ENCODE results near the gene SESTD1. TPM values are rescaled to one million over a fixed set of nuclear protein-coding genes. Genes with fewer than 3 reads are reported as not detected.

SESTD1 gene
- total and polyA plus RNA-seq, 2 donors = 4.4 to 9.4 TPM

GRCh38 chr2:179191110-179191509, 73.5 kb downstream of the SESTD1 start:
- Histone ChIP-seq H3K4me3 (ENCODE audit: low read length in 2 of 2) (no peak overlapping the region), H3K36me3 (ENCODE audit: control insufficient read depth in 2 of 2, insufficient read depth in 2 of 2, low read length in 1 of 2) (no peaks in the 10 kb centered on the region), H3K9me3 (ENCODE audit: control insufficient read depth in 2 of 2, insufficient read depth in 1 of 2, low read length in 1 of 2) (peaks cover 0 to 4% of the 10 kb centered on the region in 2 donors), H3K27me3 (ENCODE audit: control insufficient read depth in 2 of 2, insufficient read depth in 1 of 2, low read length in 1 of 2) (no peaks in the 10 kb centered on the region), H3K27ac (ENCODE audit: low read depth in 1 of 2, low read length in 1 of 2) (no peak overlapping the region), H3K4me1 (ENCODE audit: control insufficient read depth in 2 of 2, insufficient read depth in 2 of 2, low read length in 2 of 2) (no peaks in the 10 kb centered on the region)
- WGBS = 96% methylated on average over 2 of the region's 2 CpGs
- no peak for DNase-seq (ENCODE audit: low read depth in 6 of 9, low spot score in 9 of 9)

- H3K27me3 ChIP-seq (ENCODE audit: control insufficient read depth in 2 of 2, insufficient read depth in 1 of 2, low read length in 1 of 2) = no peaks in the 10 kb centered on the region
- H3K4me3 ChIP-seq (ENCODE audit: low read length in 2 of 2) = no peak overlapping the region
- no peak overlapping the region for H3K27ac ChIP-seq (ENCODE audit: low read depth in 1 of 2, low read length in 1 of 2)
- WGBS = 95% methylated on average over 1 of the region's 1 CpG
- no peaks in the 10 kb centered on the region for H3K4me1 ChIP-seq (ENCODE audit: control insufficient read depth in 2 of 2, insufficient read depth in 2 of 2, low read length in 2 of 2)
- peaks cover 0 to under 1% of the 10 kb centered on the region in 2 donors for H3K36me3 ChIP-seq (ENCODE audit: control insufficient read depth in 2 of 2, insufficient read depth in 2 of 2, low read length in 1 of 2)
- no peaks in the 10 kb centered on the region for H3K9me3 ChIP-seq (ENCODE audit: control insufficient read depth in 2 of 2, insufficient read depth in 1 of 2, low read length in 1 of 2)
- DNase-seq (ENCODE audit: low read depth in 6 of 9, low spot score in 9 of 9) = no peak
Observed at GRCh38 chr2:179186126-179186525, 78.5 kb downstream of the SESTD1 start.

- H3K4me3 ChIP-seq (ENCODE audit: low read length in 2 of 2) = no peak overlapping the region
- no peaks in the 10 kb centered on the region for H3K27me3 ChIP-seq (ENCODE audit: control insufficient read depth in 2 of 2, insufficient read depth in 1 of 2, low read length in 1 of 2)
- no peak overlapping the region for H3K27ac ChIP-seq (ENCODE audit: low read depth in 1 of 2, low read length in 1 of 2)
- no peaks in the 10 kb centered on the region for H3K4me1 ChIP-seq (ENCODE audit: control insufficient read depth in 2 of 2, insufficient read depth in 2 of 2, low read length in 2 of 2)
- no peaks in the 10 kb centered on the region for H3K9me3 ChIP-seq (ENCODE audit: control insufficient read depth in 2 of 2, insufficient read depth in 1 of 2, low read length in 1 of 2)
- peaks cover 0 to 3% of the 10 kb centered on the region in 2 donors for H3K36me3 ChIP-seq (ENCODE audit: control insufficient read depth in 2 of 2, insufficient read depth in 2 of 2, low read length in 1 of 2)
- no peak for DNase-seq (ENCODE audit: low read depth in 6 of 9, low spot score in 9 of 9)
- 99% methylated on average over 1 of the region's 1 CpG for WGBS
Observed at GRCh38 chr2:179184610-179185009, 80.0 kb downstream of the SESTD1 start.

- no peaks in the 10 kb centered on the region for H3K9me3 ChIP-seq (ENCODE audit: control insufficient read depth in 2 of 2, insufficient read depth in 1 of 2, low read length in 1 of 2)
- H3K4me1 ChIP-seq (ENCODE audit: control insufficient read depth in 2 of 2, insufficient read depth in 2 of 2, low read length in 2 of 2) = no peaks in the 10 kb centered on the region
- peaks cover 0 to 10% of the 10 kb centered on the region in 2 donors for H3K36me3 ChIP-seq (ENCODE audit: control insufficient read depth in 2 of 2, insufficient read depth in 2 of 2, low read length in 1 of 2)
- H3K27ac ChIP-seq (ENCODE audit: low read depth in 1 of 2, low read length in 1 of 2) = no peak overlapping the region
- DNase-seq (ENCODE audit: low read depth in 6 of 9, low spot score in 9 of 9) = no peak
- no peaks in the 10 kb centered on the region for H3K27me3 ChIP-seq (ENCODE audit: control insufficient read depth in 2 of 2, insufficient read depth in 1 of 2, low read length in 1 of 2)
- WGBS = 95% methylated on average over 3 of the region's 3 CpGs
- H3K4me3 ChIP-seq (ENCODE audit: low read length in 2 of 2) = no peak overlapping the region
Observed at GRCh38 chr2:179181002-179181401, 83.6 kb downstream of the SESTD1 start.

- Histone ChIP-seq H3K4me1 (ENCODE audit: control insufficient read depth in 2 of 2, insufficient read depth in 2 of 2, low read length in 2 of 2) (no peaks in the 10 kb centered on the region), H3K9me3 (ENCODE audit: control insufficient read depth in 2 of 2, insufficient read depth in 1 of 2, low read length in 1 of 2) (no peaks in the 10 kb centered on the region), H3K36me3 (ENCODE audit: control insufficient read depth in 2 of 2, insufficient read depth in 2 of 2, low read length in 1 of 2) (peaks cover 0 to 16% of the 10 kb centered on the region in 2 donors), H3K27ac (ENCODE audit: low read depth in 1 of 2, low read length in 1 of 2) (no peak overlapping the region), H3K4me3 (ENCODE audit: low read length in 2 of 2) (no peak overlapping the region), H3K27me3 (ENCODE audit: control insufficient read depth in 2 of 2, insufficient read depth in 1 of 2, low read length in 1 of 2) (no peaks in the 10 kb centered on the region)
- DNase-seq (ENCODE audit: low read depth in 6 of 9, low spot score in 9 of 9) = no peak
- WGBS = 96% methylated on average over 2 of the region's 2 CpGs
Observed at GRCh38 chr2:179180242-179180641, 84.4 kb downstream of the SESTD1 start.

GRCh38 chr2:179179719-179180118, 84.9 kb downstream of the SESTD1 start:
- H3K27me3 ChIP-seq (ENCODE audit: control insufficient read depth in 2 of 2, insufficient read depth in 1 of 2, low read length in 1 of 2) = no peaks in the 10 kb centered on the region
- WGBS = 98% methylated on average over 2 of the region's 2 CpGs
- H3K36me3 ChIP-seq (ENCODE audit: control insufficient read depth in 2 of 2, insufficient read depth in 2 of 2, low read length in 1 of 2) = peaks cover 0 to 17% of the 10 kb centered on the region in 2 donors
- no peaks in the 10 kb centered on the region for H3K9me3 ChIP-seq (ENCODE audit: control insufficient read depth in 2 of 2, insufficient read depth in 1 of 2, low read length in 1 of 2)
- H3K4me1 ChIP-seq (ENCODE audit: control insufficient read depth in 2 of 2, insufficient read depth in 2 of 2, low read length in 2 of 2) = no peaks in the 10 kb centered on the region
- no peak overlapping the region for H3K4me3 ChIP-seq (ENCODE audit: low read length in 2 of 2)
- no peak overlapping the region for H3K27ac ChIP-seq (ENCODE audit: low read depth in 1 of 2, low read length in 1 of 2)
- DNase-seq (ENCODE audit: low read depth in 6 of 9, low spot score in 9 of 9) = no peak

GRCh38 chr2:179177694-179178093, 86.9 kb downstream of the SESTD1 start:
- WGBS = 99% methylated on average over 1 of the region's 1 CpG

GRCh38 chr2:179174240-179174639, 90.4 kb downstream of the SESTD1 start:
- H3K36me3 ChIP-seq (ENCODE audit: control insufficient read depth in 2 of 2, insufficient read depth in 2 of 2, low read length in 1 of 2) = peaks cover 0 to 24% of the 10 kb centered on the region in 2 donors

More at GRCh38 chr2:179177694-179178093, 86.9 kb downstream of the SESTD1 start:
- no peak overlapping the region for H3K27ac ChIP-seq (ENCODE audit: low read depth in 1 of 2, low read length in 1 of 2)
- DNase-seq (ENCODE audit: low read depth in 6 of 9, low spot score in 9 of 9) = no peak
- H3K4me3 ChIP-seq (ENCODE audit: low read length in 2 of 2) = no peak overlapping the region
- no peaks in the 10 kb centered on the region for H3K9me3 ChIP-seq (ENCODE audit: control insufficient read depth in 2 of 2, insufficient read depth in 1 of 2, low read length in 1 of 2)
- H3K27me3 ChIP-seq (ENCODE audit: control insufficient read depth in 2 of 2, insufficient read depth in 1 of 2, low read length in 1 of 2) = no peaks in the 10 kb centered on the region
- H3K4me1 ChIP-seq (ENCODE audit: control insufficient read depth in 2 of 2, insufficient read depth in 2 of 2, low read length in 2 of 2) = no peaks in the 10 kb centered on the region
- peaks cover 0 to 24% of the 10 kb centered on the region in 2 donors for H3K36me3 ChIP-seq (ENCODE audit: control insufficient read depth in 2 of 2, insufficient read depth in 2 of 2, low read length in 1 of 2)

GRCh38 chr2:179172894-179173293, 91.7 kb downstream of the SESTD1 start:
- H3K27ac ChIP-seq (ENCODE audit: low read depth in 1 of 2, low read length in 1 of 2) = no peak overlapping the region
- no peaks in the 10 kb centered on the region for H3K27me3 ChIP-seq (ENCODE audit: control insufficient read depth in 2 of 2, insufficient read depth in 1 of 2, low read length in 1 of 2)
- no peaks in the 10 kb centered on the region for H3K4me1 ChIP-seq (ENCODE audit: control insufficient read depth in 2 of 2, insufficient read depth in 2 of 2, low read length in 2 of 2)
- 96% methylated on average over 2 of the region's 2 CpGs for WGBS
- H3K9me3 ChIP-seq (ENCODE audit: control insufficient read depth in 2 of 2, insufficient read depth in 1 of 2, low read length in 1 of 2) = no peaks in the 10 kb centered on the region
- no peak overlapping the region for H3K4me3 ChIP-seq (ENCODE audit: low read length in 2 of 2)
- DNase-seq (ENCODE audit: low read depth in 6 of 9, low spot score in 9 of 9) = no peak
- peaks cover 0 to 20% of the 10 kb centered on the region in 2 donors for H3K36me3 ChIP-seq (ENCODE audit: control insufficient read depth in 2 of 2, insufficient read depth in 2 of 2, low read length in 1 of 2)

More at GRCh38 chr2:179174240-179174639, 90.4 kb downstream of the SESTD1 start:
- no peak for DNase-seq (ENCODE audit: low read depth in 6 of 9, low spot score in 9 of 9)
- no peaks in the 10 kb centered on the region for H3K27me3 ChIP-seq (ENCODE audit: control insufficient read depth in 2 of 2, insufficient read depth in 1 of 2, low read length in 1 of 2)
- H3K4me3 ChIP-seq (ENCODE audit: low read length in 2 of 2) = no peak overlapping the region
- no peaks in the 10 kb centered on the region for H3K9me3 ChIP-seq (ENCODE audit: control insufficient read depth in 2 of 2, insufficient read depth in 1 of 2, low read length in 1 of 2)
- no peaks in the 10 kb centered on the region for H3K4me1 ChIP-seq (ENCODE audit: control insufficient read depth in 2 of 2, insufficient read depth in 2 of 2, low read length in 2 of 2)
- 95% methylated on average over 1 of the region's 1 CpG for WGBS
- no peak overlapping the region for H3K27ac ChIP-seq (ENCODE audit: low read depth in 1 of 2, low read length in 1 of 2)

GRCh38 chr2:179171371-179171770, 93.3 kb downstream of the SESTD1 start:
- no peak for DNase-seq (ENCODE audit: low read depth in 6 of 9, low spot score in 9 of 9)
- H3K4me1 ChIP-seq (ENCODE audit: control insufficient read depth in 2 of 2, insufficient read depth in 2 of 2, low read length in 2 of 2) = no peaks in the 10 kb centered on the region
- no peaks in the 10 kb centered on the region for H3K27me3 ChIP-seq (ENCODE audit: control insufficient read depth in 2 of 2, insufficient read depth in 1 of 2, low read length in 1 of 2)
- H3K27ac ChIP-seq (ENCODE audit: low read depth in 1 of 2, low read length in 1 of 2) = no peak overlapping the region
- H3K9me3 ChIP-seq (ENCODE audit: control insufficient read depth in 2 of 2, insufficient read depth in 1 of 2, low read length in 1 of 2) = no peaks in the 10 kb centered on the region
- peaks cover 0 to 20% of the 10 kb centered on the region in 2 donors for H3K36me3 ChIP-seq (ENCODE audit: control insufficient read depth in 2 of 2, insufficient read depth in 2 of 2, low read length in 1 of 2)
- 94% methylated on average over 1 of the region's 1 CpG for WGBS
- H3K4me3 ChIP-seq (ENCODE audit: low read length in 2 of 2) = no peak overlapping the region

Data from thymus (tissue), 11 donors.